ENCODE data around the gene KRTAP13-1. TPM values are rescaled to one million over a fixed set of nuclear protein-coding genes. Genes with fewer than 3 reads are reported as not detected.

The KRTAP13-1 gene
- total RNA-seq, 1 experiment from 2014 or later, result not detected

GRCh38 chr21:30372139-30372770 is 23.6 kb upstream of the KRTAP13-1 start, which contains the start of gene KRTAP13-2:
TSS of gene KRTAP13-2 (minus strand) at chr21:30372271. CDS start at chr21:30372213, 58 bp downstream.
- CTCF ChIA-PET, result no interaction called here
- Mint-ChIP-seq H3K27me3 (ENCODE audit: insufficient read depth, unreplicated experiment) (peaks cover 11% of the 10 kb centered on the region), H3K36me3 (ENCODE audit: insufficient read depth, unreplicated experiment) (no peaks in the 10 kb centered on the region), H3K4me1 (ENCODE audit: low read depth, unreplicated experiment) (no peaks in the 10 kb centered on the region), H3K4me3 (ENCODE audit: unreplicated experiment) (no peak within 1 kb of the TSS), H3K27ac (ENCODE audit: unreplicated experiment) (no peak within 1 kb of the TSS), H3K9me3 (ENCODE audit: unreplicated experiment) (no peaks in the 10 kb centered on the region)
- POLR2A ChIA-PET, result no interaction called here
- H3K4me3 ChIP-seq (ENCODE audit: low read depth, low read length), result no peak within 1 kb of the TSS
- H3K9me3 ChIP-seq, result no peaks in the 10 kb centered on the region
- no peak for DNase-seq
- intact Hi-C loops (cut with micrococcal nuclease; ENCODE audit: unreplicated experiment), result no loop called here
- no peaks in the 10 kb centered on the region for H3K36me3 ChIP-seq (ENCODE audit: control insufficient read depth, insufficient read depth, low read length)
- no peaks in the 10 kb centered on the region for H3K4me1 ChIP-seq
- BruUV-seq (replicated peaks), result no TSS peak
- TF ChIP-seq CTCF (IDR thresholded peaks at IDR 0.05; ENCODE audit: insufficient read depth in 1 of 2, low read depth in 1 of 2, low read length in 1 of 2, severe bottlenecking in 1 of 2, unreplicated experiment in 1 of 2), result no peak
- no peaks in the 10 kb centered on the region for H3K27me3 ChIP-seq (replicated peaks; ENCODE audit: control insufficient read depth, insufficient read depth, low read length)

- BruUV-seq (replicated peaks), result no TSS peak
- intact Hi-C loops (cut with micrococcal nuclease; ENCODE audit: unreplicated experiment), result no loop called here
- Histone ChIP-seq H3K4me3 (ENCODE audit: low read depth, low read length) (no peak overlapping the region), H3K4me1 (no peaks in the 10 kb centered on the region), H3K36me3 (ENCODE audit: control insufficient read depth, insufficient read depth, low read length) (no peaks in the 10 kb centered on the region), H3K9me3 (no peaks in the 10 kb centered on the region), H3K27me3 (replicated peaks; ENCODE audit: control insufficient read depth, insufficient read depth, low read length) (no peaks in the 10 kb centered on the region)
- Mint-ChIP-seq H3K27me3 (ENCODE audit: insufficient read depth, unreplicated experiment) (peaks cover 7% of the 10 kb centered on the region), H3K27ac (ENCODE audit: unreplicated experiment) (no peak overlapping the region), H3K36me3 (ENCODE audit: insufficient read depth, unreplicated experiment) (no peaks in the 10 kb centered on the region), H3K9me3 (ENCODE audit: unreplicated experiment) (no peaks in the 10 kb centered on the region), H3K4me3 (ENCODE audit: unreplicated experiment) (no peak overlapping the region), H3K4me1 (ENCODE audit: low read depth, unreplicated experiment) (no peaks in the 10 kb centered on the region)
- TF ChIP-seq CTCF (IDR thresholded peaks at IDR 0.05; ENCODE audit: insufficient read depth in 1 of 2, low read depth in 1 of 2, low read length in 1 of 2, severe bottlenecking in 1 of 2, unreplicated experiment in 1 of 2), result no peak
- POLR2A ChIA-PET, result no interaction called here
- DNase-seq, result no peak
- CTCF ChIA-PET, result no interaction called here
These were observed 13.6 kb upstream of the KRTAP13-1 start for GRCh38 chr21:30382201-30382600.

DNA sequence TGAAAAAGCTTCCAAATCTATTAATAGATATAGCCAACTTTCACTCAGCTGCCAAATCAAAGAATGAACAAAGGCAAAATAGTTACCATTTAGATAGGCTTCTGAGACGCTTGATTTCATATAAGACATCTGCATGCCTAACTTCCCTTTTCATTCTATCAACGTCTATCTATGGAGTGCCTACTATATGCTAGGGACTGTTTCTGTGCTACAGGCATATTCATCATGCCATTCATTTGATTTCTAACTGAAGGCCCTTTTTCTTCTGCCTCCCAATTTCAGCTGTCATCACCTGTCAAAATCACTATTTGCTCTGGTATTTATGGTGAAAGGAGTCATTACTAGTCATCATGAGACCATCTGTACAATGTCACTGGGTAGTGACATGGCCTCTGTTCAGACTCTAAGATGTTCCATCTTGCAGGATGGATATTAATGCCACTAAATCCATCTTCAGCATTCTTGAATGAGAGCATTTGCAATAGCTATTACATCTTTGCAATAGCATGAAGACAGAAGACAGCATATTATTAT is 4.3 kb upstream of the KRTAP13-1 start:
- H3K36me3 ChIP-seq (ENCODE audit: control insufficient read depth, insufficient read depth, low read length), result no peaks in the 10 kb centered on the region
- H3K9me3 ChIP-seq, result no peaks in the 10 kb centered on the region
- Mint-ChIP-seq H3K36me3 (ENCODE audit: insufficient read depth, unreplicated experiment) (no peaks in the 10 kb centered on the region), H3K4me1 (ENCODE audit: low read depth, unreplicated experiment) (no peaks in the 10 kb centered on the region), H3K4me3 (ENCODE audit: unreplicated experiment) (no peak overlapping the region), H3K27ac (ENCODE audit: unreplicated experiment) (no peak overlapping the region), H3K9me3 (ENCODE audit: unreplicated experiment) (no peaks in the 10 kb centered on the region), H3K27me3 (ENCODE audit: insufficient read depth, unreplicated experiment) (peaks cover 3% of the 10 kb centered on the region)
- ChIA-PET POLR2A (no interaction called here), CTCF (no interaction called here)
- H3K4me3 ChIP-seq (ENCODE audit: low read depth, low read length), result no peak overlapping the region
- intact Hi-C loops (cut with micrococcal nuclease; ENCODE audit: unreplicated experiment), result no loop called here
- BruUV-seq (replicated peaks), result no TSS peak
- TF ChIP-seq CTCF (IDR thresholded peaks at IDR 0.05; ENCODE audit: insufficient read depth in 1 of 2, low read depth in 1 of 2, low read length in 1 of 2, severe bottlenecking in 1 of 2, unreplicated experiment in 1 of 2), result no peak
- no peak for DNase-seq
- no peaks in the 10 kb centered on the region for H3K4me1 ChIP-seq
- H3K27me3 ChIP-seq (replicated peaks; ENCODE audit: control insufficient read depth, insufficient read depth, low read length), result no peaks in the 10 kb centered on the region; the same call in 1 of the 2 replicates
